HFFc6 (cell line): Measurements from ENCODE around the gene CCDC158. TPM values are rescaled to one million over a fixed set of nuclear protein-coding genes. Genes with fewer than 3 reads are reported as not detected.
A peak's percentile ranks its signal among the peaks of the same experiment; 100 is the strongest.

Experiments
- DNase-seq: peaks from one replicate; pipeline ENCODE4 v3.0.0-alpha.2; 2018
- H3K27ac Mint-ChIP-seq: 2 replicates; pipeline ENCODE4 v1.8.0; 2020; ENCODE audit warnings: mild to moderate bottlenecking, mixed read lengths
- H3K27me3 Mint-ChIP-seq: 2 replicates; pipeline ENCODE4 v1.8.0; 2021; ENCODE audit warnings: mild to moderate bottlenecking, moderate library complexity, mixed read lengths; ENCODE audit not compliant: insufficient read depth
- H3K36me3 Mint-ChIP-seq: 2 replicates; pipeline ENCODE4 v1.8.0; 2021; ENCODE audit warnings: low read depth, mixed read lengths
- H3K4me1 Mint-ChIP-seq: 2 replicates; pipeline ENCODE4 v1.8.0; 2020; ENCODE audit warnings: low read depth, mixed read lengths
- H3K4me3 Mint-ChIP-seq: 2 replicates; pipeline ENCODE4 v1.8.0; 2020; ENCODE audit warnings: mild to moderate bottlenecking, moderate library complexity, mixed read lengths
- H3K9me3 Mint-ChIP-seq: 2 replicates; pipeline ENCODE4 v1.8.0; 2020; ENCODE audit warnings: mild to moderate bottlenecking, mixed read lengths
- total RNA-seq, 6 experiments: library from RNA; stranded (reverse); fragmentation: NEBNext Ultra II Directional; extraction: Animal tissue kit (Norgen Biotek cat#: 25700); gene quantifications; 2 replicates in 1 of 6; 3 replicates in 5 of 6; pipeline ENCODE4 v1.2.3, GENCODE V29; 2021
- TF ChIP-seq, protein P1 (sequence below): fragments of 200-600 bp; sonication (generic); IDR thresholded peaks from 2 replicates; pipeline ENCODE4 v1.5.0; 2021; ENCODE audit warnings: antibody characterized with exemption, mild to moderate bottlenecking

Gene CCDC158
- total RNA-seq, 6 experiments from 2014 or later: 0.05 TPM; not detected in 5

DNA sequence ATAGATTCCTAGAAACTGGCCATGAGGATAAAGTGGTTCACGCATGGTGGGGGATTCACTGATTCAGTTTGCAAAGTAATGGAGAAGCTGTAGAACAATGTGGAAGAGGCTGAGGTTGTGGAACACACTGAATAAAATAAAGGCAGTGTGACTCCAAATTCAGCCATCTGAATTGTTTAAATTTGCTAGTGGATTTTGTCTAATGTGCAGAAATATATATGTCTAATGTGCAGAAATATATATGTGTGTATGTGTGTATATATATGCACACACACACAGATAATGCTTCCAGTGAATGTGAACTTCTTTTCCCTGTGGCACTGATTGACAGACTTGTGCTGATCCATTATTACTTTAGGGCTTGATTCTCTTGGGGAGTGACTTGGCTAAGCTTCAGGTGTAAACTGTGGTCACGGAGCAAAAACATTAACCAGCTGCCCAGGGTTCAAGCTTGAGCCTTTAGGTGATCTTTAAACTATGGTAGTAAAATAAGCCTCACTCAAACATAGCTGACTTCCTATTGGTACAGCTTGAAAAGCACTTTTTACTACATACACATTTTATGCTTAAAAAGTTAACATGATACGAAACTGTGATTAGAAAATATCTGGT is 110.9 kb downstream of the CCDC158 start:
- H3K27me3 Mint-ChIP-seq: peaks cover 2% of the 10 kb centered on the region; the same call in 1 of the 2 replicates
- peaks cover 15% of the 10 kb centered on the region for H3K36me3 Mint-ChIP-seq
- no peak for DNase-seq
- H3K27ac Mint-ChIP-seq: no peak overlapping the region
- H3K9me3 Mint-ChIP-seq: no peaks in the 10 kb centered on the region
- TF ChIP-seq, protein P1, sequence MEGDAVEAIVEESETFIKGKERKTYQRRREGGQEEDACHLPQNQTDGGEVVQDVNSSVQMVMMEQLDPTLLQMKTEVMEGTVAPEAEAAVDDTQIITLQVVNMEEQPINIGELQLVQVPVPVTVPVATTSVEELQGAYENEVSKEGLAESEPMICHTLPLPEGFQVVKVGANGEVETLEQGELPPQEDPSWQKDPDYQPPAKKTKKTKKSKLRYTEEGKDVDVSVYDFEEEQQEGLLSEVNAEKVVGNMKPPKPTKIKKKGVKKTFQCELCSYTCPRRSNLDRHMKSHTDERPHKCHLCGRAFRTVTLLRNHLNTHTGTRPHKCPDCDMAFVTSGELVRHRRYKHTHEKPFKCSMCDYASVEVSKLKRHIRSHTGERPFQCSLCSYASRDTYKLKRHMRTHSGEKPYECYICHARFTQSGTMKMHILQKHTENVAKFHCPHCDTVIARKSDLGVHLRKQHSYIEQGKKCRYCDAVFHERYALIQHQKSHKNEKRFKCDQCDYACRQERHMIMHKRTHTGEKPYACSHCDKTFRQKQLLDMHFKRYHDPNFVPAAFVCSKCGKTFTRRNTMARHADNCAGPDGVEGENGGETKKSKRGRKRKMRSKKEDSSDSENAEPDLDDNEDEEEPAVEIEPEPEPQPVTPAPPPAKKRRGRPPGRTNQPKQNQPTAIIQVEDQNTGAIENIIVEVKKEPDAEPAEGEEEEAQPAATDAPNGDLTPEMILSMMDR: no peak
- peaks cover 15% of the 10 kb centered on the region for H3K4me1 Mint-ChIP-seq
- H3K4me3 Mint-ChIP-seq: no peak overlapping the region

DNA sequence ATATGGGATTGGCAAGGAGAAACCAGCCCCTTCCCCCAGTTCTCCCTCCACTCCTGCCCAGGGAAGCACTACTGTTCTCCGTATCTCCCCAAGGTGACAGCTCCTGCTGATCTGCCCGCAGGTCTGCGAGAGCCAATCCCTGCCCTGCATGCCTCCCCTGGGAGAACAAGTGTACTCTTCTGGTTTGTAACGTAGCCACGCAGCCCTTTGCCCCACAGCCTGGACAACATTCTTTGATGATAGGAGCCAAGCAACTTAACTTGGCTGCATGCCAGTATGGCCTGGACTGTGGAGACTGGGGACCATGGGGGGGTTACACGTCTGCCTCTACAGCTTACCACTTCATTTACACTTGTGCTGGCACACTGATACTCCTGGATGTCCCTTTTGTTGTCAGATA is 112.4 kb downstream of the CCDC158 start:
- Mint-ChIP-seq H3K4me3 (peak overlapping the region; percentile 34; the same call in 1 of the 2 replicates), H3K27me3 (peaks cover 2% of the 10 kb centered on the region; the same call in 1 of the 2 replicates), H3K27ac (no peak overlapping the region), H3K4me1 (peaks cover 21% of the 10 kb centered on the region), H3K9me3 (no peaks in the 10 kb centered on the region), H3K36me3 (peaks cover 15% of the 10 kb centered on the region)
- no peak for DNase-seq
- TF ChIP-seq, protein P1: no peak

DNA sequence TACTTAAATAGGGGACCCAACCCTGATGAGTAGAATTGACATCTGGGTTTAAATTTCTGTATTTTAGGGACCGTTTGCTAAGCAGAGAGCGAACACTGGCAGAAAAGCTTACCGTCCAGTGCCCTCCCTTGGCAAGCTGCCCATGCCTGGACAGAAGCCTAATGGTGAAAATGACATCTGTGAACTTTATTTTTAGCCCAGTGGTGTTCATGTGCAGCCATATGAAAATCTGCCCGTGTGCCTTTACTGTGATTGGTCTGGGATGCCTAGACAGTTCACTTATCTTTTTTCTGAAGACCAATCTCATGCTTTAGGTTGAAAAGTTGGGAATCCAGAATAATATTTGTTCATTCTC is 113.3 kb downstream of the CCDC158 start:
- H3K4me3 Mint-ChIP-seq: peak overlapping the region; percentile 94
- TF ChIP-seq, protein P1: no peak
- peak overlapping the region; percentile 87; the same call in 1 of the 2 replicates for H3K27ac Mint-ChIP-seq
- no peak for DNase-seq
- H3K9me3 Mint-ChIP-seq: no peaks in the 10 kb centered on the region
- H3K27me3 Mint-ChIP-seq: peaks cover 3% of the 10 kb centered on the region
- peaks cover 30% of the 10 kb centered on the region for H3K4me1 Mint-ChIP-seq
- peaks cover 15% of the 10 kb centered on the region for H3K36me3 Mint-ChIP-seq

DNA sequence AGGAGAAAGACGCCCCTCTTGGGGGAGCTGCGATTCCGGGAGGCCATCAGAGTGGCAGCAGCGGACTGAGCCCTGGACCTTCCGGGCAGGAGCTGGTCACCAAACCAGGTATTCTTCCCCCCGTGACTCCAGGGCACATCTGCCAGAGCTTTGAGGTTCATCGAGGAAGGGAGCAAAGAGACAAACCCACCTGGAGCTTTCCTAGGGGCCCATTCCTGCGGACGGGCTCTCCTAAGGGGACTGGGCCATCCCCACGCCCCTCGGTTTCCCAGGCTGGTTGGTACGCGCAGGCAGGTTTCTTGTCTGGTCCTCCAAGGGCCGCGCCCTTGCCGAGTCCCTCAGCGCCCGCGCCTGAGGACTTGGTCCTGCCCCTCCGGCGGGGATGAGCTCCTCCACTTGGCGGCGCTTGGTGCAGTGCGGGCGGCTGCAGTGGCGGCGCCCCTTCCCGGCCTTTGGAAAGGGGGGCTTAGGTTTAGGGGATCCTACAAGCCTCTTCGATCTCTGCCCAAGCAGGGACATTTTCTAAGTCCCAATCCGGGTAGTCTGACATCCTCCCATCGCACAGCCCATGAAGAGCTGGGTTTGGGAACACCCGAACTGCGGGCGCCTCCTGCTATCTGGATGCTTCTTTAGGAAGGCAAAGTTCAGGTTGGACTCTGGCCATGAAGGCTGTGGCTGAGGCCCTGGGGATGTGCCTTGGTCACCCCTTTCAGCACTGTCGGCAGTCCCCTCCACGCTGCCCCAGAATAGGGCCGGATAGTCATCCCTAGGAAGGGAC is 113.9 kb downstream of the CCDC158 start:
- TF ChIP-seq, protein P1: peak; percentile 71
- Mint-ChIP-seq H3K4me3 (peak overlapping the region; percentile 94), H3K36me3 (peaks cover 15% of the 10 kb centered on the region), H3K27ac (peak overlapping the region; percentile 87), H3K4me1 (peaks cover 36% of the 10 kb centered on the region), H3K27me3 (peaks cover 3% of the 10 kb centered on the region), H3K9me3 (no peaks in the 10 kb centered on the region)
- peak; percentile 41 for DNase-seq

DNA sequence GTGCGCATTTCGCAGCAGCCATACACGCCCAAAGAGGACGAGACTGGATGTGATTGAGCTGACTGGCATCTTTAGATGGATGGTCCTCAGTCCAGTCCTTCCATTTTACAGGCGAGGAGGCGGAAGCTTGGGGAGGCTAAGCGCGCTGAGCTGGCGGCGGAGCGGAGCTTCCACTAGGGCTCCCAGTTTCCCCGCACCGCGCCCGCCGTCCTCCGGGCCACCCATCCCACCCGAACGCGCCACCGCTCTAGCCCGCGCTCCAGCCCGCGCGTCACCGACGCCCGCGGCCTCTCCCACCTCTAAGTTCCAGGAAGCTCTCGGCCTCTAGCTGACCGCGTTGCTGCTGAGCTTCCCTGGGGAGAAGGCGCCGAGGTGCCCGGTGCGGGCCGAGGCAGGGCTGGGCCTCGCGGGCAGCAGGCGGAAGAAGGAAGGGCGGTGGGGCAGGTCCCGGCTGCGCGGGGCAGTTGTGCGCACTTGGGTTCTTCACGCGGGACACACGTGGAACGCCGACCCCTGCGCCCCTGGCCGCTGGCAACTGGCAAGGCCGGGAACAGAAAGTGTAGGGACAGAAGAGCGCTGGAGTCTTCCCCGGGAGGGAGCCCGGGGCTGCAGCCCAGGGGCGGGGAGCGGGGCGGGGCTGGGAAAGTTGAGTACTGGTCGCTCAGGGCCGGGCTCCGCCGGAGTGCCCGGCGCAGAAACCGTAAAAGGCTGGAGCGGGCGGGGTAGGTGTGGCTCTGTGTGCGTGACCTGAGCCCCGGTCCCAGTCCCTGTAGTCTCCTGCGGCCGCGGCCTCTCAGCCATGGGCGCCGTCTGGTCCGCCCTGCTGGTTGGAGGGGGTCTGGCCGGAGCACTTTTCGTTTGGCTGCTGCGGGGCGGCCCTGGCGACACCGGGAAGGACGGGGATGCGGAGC is 114.7 kb downstream of the CCDC158 start, which contains the start of gene STBD1:
STBD1 (plus strand) TSS at position 763 of the 911 bp plus-strand sequence; CDS start at position 800, 37 bp downstream.
- peak within 1 kb of the TSS; percentile 94 for H3K4me3 Mint-ChIP-seq
- H3K27me3 Mint-ChIP-seq: peaks cover 3% of the 10 kb centered on the region
- H3K4me1 Mint-ChIP-seq: peaks cover 45% of the 10 kb centered on the region
- peaks cover 15% of the 10 kb centered on the region for H3K36me3 Mint-ChIP-seq
- H3K27ac Mint-ChIP-seq: peak within 1 kb of the TSS; percentile 87
- TF ChIP-seq, protein P1: no peak
- H3K9me3 Mint-ChIP-seq: no peaks in the 10 kb centered on the region
- DNase-seq: peak; percentile 61
